NOMO-1 (cell line): ENCODE data around the gene DGKH.
A peak's percentile ranks its signal among the peaks of the same experiment; 100 is the strongest.
"Not testable (repeated sequence)": the region's sequence is repeated elsewhere in the genome, so short reads cannot be mapped to it uniquely, and the experiment has no call there.

ENCODE experiments used
- DNase-seq, 2 experiments: peaks; one replicate each; lab custom pipeline; 2025; ENCODE audit not compliant: unreplicated experiment in 2 of 2; lab: John Stamatoyannopoulos, UW

Gene DGKH

DNA sequence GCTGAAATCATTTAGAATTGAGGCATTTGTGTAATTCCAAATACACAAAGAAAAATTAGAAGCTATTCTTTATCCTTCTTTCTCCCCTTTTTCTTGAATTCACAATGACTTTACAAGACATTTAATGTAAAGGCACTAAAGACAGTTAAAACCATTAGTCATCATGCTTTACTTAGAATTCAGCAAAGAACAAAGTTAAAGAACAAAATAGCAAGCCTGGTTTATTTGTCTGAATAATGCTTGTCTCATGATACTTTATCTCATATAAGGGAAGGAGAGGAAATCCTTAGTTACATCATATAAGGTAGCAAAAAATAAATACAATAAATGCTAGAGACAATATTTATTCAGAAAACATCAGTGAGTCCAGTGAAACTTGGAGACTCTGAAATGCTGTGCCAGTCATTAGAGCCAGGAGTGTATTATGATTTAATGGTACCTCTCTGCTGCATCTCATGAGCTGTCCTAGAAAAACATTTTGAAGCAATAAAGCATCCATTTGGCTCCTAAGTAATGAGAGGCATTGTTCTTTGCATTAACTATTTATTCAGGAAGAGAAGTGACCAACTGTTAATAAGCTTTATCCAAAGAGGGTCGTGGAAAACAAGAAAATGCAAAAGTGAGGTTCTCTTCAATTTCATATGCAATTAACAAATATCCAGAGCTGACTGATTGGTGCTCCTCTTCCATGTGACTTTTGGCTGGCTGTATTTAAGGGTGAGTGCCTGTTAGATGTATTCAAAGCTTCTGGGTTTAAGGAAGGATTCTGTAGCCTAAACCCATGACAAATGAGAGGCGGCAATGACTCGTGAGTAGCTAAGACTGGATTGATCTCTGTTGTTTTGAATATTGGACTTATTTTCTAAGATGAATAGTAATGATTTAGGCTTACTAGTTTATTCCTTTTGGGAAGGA lies 105.0 kb downstream of the DGKH start:
- DNase-seq = no peak

DNA sequence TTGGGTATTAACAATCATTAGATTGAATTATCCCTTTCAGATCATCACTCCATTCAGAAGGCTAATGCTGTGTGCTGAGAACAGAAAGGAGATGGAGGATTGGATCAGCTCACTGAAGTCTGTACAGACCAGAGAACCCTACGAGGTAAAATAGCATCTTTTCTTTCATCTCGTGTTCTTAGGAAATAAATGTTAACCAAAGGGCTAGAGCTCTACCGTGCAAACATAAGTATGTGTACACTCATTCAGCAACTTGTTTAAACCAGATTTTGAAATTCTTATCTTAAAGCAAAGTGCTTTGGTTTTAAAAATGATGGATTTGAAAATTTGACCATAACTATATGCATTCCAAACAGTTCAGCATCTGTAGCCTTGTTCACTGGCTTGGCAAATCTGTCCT lies 106.8 kb downstream of the DGKH start:
- no peak for DNase-seq

DNA sequence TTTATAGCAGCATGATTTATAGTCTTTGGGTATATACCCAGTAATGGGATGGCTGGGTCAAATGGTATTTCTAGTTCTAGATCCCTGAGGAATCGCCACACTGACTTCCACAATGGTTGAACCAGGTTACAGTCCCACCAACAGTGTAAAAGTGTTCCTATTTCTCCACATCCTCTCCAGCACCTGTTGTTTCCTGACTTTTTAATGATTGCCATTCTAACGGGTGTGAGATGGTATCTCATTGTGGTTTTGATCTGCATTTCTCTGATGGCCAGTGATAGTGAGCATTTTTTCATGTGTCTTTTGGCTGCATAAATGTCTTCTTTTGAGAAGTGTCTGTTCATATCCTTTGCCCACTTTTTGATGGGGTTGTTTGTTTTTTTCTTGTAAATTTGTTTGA lies 114.9 kb downstream of the DGKH start:
- not testable (repeated sequence) for DNase-seq

DNA sequence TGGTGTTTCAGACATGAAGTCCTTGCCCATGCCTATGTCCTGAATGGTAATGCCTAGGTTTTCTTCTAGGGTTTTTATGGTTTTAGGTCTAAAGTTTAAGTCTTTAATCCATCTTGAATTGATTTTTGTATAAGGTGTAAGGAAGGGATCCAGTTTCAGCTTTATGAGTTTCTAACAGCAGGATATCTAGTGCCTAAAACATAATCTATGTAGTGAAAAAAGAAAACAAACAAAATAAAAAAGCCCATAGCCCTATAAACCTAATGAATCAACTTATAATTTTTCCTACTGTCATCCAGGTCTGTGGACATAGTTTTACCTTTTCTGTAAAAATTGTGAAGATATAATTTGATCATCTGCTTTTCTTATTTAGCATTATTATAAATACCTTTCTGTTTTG lies 115.5 kb downstream of the DGKH start:
- DNase-seq = not testable (repeated sequence)

DNA sequence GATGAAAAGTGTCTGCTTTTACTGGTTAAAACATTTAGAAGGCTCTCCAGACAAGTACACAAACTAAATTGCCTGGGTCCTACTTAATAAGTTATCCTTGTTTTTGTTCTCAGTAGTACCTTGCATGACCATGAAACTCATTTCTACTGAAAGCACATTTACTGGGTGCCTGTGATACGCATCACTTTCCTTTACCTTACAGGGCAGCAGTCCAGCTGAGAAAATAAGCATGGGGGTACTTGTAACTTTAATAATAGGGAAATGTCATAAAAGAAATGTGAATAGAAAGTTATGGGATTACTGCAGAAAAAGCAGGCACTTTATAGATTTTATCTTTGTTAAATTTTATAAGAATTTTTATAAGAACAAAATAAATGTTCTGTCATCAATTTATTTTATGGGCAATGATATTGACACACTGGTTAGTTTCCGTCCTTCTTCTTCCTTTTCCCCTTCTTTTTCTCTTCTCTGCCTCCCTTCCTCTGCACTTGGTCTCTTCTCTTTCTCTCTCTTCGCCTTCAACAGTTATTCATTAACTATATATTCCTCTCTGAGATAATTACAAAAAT lies 116.2 kb downstream of the DGKH start:
- DNase-seq = no peak

DNA sequence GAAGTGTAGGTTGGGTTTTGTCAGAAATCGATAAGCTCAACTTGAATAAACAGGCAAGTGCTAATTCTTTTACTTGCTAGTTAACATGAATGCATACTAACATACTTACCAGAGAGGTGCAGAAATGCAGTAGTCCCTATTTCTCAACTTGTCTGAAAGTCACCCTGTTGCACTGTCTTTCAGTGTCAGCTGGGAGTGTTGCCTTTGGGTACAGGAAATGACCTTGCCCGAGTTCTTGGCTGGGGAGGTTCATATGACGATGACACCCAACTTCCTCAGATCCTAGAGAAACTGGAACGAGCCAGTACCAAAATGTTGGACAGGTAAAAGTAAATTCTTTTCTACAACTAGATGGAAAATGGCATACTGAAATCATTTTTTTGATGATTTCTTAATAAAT lies 120.0 kb downstream of the DGKH start:
- DNase-seq = no peak

DNA sequence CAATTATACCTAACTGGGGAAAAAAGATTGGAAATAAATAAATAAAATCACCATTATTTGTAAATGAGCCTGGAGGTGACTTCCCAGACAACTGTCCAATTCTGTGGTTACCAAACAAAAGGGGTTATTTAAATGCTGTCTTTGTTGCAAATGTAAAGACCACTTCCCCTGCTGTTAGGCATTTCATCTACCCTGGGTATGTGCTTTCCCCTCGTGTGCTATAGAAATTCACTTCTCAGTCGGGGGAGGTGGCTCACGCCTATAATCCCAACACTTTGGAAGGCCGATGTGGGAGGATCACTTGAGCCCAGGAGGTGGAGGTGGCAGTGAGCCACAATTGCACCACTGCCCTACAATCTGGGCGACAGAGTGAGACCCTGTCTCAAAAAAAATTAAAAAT lies 121.6 kb downstream of the DGKH start:
- no peak for DNase-seq

DNA sequence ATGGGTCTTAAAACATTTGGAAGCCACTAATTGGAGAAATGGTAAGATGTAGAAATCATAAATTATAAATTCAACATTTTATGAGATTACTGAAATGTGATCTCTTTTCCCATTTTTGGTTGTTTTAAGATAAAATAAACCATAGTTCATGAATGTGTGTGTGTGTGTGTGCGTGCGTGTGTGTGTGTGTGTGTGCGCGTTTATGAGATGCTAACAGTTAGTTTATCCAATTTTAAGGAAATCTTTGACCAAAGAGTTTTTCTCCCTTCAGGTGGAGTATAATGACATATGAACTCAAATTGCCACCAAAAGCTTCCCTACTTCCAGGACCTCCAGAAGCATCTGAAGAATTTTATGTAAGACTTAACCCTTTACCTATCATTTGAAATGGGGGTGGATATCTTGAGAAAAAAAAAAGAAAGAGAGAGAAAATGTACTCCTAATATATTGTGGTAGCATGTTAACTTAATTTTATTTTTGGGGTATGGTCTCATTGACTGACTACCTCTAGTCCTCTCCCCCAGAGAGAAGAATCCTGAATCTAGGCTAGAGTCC lies 125.4 kb downstream of the DGKH start:
- DNase-seq = no peak

DNA sequence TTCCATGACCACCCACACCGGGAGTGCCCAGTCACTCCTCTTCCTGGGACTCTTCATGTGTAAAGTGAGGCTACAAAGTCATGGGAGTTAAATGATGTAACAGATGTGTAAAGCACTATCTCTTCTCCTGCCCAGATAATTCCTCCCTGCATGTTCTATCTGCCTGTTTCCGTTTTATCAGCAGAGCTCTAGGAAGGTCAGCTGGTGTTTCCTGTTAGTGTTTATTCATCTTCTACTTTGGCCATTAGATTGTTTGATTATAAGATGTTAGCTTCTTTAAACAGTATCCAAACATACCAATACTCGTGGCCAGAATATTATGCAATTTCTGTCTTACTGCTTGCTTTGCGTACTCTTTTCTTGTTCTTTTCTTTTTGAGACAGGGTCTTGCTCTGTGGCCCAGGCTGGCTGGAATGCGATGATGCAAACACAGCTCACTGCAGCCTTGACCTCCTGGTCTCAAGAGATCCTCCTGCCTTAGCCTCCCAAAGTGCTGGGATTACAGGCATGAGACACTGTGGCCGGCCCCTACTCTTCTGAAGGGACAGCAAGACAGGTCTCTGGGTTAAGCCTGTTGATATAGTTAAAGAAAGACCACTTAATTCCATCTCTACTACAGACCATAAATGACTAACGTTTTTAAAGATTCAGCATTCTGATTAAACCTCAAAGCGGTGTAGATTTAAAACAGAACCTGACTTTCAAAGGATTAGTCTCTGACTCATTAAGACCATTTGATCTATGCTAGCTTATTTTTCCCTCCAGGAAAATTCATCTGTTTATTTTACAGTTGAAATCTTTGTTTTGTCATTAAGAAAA lies 126.1 kb downstream of the DGKH start:
- DNase-seq = no peak

DNA sequence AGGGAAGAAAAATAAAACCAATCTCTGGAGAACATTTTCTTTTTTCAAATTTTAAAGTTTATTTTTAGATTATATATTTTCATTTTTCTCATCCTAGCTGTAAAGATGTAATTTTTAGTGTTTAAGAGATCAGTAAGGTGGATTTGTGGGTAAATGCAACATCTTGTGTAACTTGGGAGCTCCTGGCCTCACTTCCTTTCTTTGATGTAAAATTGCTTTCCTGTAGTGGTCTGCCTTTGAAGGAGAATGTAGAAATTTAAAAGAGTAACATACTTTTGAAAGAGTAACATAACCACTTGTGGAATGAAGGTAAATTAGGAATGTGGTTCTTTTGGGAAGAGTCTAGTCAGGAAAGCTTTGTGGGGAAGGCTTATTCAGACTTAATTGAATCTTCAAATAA lies 127.8 kb downstream of the DGKH start:
- no peak for DNase-seq

DNA sequence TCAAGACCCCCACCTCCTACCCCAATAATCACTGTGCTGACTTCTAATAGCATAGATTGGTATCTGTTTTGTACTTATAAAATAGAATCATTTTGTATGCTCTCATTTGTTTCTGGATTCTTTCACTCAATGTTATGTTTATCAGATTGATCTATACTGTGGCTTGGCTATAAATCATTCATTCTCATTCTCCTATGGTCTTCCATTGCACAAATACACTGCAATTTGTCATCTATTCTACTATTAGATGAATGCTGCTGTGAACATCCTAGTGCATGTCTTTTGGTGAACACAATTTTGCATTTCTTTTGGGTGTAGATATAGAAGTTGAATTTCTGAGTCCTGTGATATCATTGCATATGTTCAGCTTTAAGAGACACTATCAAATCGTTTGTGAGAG lies 128.7 kb downstream of the DGKH start:
- DNase-seq = no peak

DNA sequence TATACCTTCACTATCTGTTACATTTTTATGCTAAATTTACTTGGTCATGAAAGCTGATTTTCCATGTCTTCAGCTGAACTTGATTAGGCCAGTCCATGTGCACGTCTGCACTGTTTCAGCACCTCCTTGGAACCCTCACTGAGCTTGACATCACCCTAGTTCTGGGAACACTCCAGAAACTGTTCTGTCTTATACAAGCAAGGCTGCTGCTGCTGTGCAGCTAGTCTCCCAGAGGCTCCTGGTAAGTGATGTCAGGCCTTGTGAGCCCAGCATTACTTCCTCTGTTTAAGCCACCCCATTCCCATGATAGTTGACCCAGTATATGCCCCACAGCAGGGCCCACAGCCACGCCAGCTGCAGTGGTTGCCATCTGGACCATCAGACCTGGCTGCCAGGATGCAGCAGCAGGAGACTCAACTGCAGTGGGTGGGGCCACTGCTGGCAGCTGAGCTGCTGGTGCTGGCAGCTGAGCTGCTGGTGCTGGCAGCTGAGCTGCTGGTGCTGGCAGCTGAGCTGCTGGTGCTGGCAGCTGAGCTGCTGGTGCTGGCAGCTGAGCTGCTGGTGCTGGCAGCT lies 133.0 kb downstream of the DGKH start:
- DNase-seq = no peak

DNA sequence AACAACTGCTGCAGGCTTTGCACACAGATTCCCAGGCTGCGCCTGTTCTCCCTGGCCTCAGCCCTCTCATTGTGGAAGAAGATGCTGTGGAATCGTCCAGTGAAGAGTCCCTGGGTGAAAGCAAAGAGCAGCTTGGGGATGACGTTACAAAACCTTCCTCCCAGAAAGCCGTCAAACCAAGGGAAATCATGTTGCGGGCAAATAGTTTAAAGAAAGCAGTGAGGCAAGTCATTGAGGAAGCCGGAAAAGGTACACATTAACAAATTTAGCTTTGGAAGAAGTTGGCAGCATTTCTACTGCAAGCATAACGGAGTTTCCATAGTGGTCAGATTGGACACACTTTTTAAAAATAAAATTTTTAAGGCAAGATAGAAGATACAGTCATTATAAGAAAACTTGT lies 140.6 kb downstream of the DGKH start:
- DNase-seq = no peak

DNA sequence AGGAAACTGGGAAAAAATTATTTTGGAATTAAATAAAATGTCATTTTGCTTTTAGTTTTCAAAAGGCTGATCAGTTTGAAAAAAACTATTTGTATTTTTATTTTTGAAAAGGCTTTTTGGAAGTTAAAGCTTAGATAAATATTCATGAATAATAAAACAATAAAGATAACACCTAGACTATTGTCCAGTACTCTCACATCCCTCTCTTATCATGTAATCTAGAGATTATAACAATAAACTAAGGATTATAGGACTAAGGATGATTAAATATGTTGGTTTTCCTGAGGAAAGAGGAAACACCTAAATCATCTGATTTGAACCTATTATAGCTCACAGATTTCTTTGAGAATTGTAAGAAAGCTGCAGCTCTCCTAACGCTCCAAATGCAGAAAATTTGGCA lies 142.1 kb downstream of the DGKH start:
- DNase-seq = no peak

DNA sequence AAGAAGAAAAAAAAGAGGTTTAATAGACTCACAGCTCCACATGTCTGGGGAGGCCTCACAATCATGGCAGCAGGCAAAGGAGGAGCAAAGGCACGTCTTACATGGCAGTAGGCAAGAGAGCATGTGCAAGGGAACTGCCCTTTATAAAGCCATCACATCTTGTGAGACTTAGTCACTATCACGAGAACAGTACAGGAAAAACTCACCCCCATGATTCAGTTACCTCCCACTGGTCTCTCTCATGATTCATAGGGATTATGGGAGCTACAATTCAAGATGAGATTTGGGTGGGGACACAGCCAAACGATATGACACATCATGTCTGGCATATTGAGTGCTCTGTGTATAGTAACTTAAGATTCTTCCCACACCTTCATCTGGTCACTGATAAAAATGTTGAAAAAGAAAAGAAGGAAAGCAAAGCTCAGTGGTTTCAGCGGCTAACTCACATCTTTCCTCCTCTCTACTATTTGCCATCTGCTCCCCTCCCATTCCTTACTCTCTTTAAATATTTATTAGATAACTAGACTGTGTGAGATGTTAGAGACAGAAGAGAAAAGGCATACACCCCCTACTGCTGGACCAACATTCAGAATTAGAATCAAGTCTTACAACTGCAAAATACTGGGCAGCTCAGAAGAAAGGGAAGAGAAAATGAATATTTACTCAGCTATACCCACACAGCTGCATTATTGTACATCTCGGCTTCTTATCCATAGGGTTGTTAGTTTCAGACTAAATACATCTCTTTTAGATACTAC lies 163.4 kb downstream of the DGKH start:
- DNase-seq = no peak

DNA sequence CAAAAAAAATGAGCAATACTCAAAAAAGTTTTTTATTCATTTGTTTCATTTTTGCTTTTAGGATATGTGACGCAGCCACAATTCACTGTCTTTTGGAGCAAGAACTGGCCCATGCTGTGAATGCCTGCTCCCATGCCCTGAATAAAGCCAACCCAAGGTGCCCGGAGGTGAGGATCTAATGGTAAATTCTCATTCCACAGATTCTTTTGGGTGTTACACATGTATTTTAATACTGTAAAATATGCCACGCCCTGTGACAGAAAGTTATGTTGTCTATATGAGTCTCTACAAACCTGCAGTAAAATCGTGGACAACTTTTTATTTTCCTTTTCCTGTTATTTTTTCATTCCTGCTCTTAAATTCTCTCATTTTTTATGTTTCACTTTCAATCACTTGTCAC lies 166.0 kb downstream of the DGKH start:
- DNase-seq = no peak

DNA sequence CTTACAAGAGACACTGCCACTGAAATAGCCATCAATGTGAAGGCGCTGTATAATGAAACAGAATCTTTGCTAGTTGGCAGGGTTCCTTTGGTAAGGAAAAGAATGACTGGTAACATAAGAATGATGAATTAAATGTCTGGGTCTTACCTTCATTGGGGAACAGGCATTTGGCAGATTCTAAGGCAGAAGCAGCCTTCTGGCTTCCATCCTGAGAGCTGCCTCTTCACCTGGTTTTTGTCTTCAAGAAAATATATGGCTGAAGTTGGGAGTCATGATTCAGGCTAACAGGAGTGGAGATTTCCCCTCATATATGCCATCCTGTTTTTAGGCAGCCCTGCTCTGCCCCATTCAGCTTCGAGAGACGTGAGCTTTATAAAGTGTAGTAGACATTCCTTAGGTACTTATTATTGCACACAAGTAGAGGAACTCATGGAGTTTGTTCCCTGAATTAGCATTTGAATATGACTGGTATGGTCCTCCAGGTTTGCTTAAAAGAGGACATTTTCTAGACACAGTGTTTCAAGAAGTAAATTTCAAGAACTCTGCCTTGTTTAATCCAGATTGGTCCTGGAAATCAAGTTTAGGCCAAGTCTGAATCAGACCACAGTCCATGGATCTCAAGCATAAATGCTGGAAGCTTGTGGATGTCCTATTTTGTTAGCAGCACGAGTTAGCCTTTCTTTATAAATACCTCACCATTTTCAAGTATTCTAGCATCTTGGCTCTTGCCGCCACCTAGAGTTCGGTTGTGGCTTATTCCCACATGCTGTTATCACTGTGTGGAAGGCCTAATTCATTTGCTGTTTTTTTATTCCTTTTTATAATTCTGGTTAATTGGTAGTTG lies 167.4 kb downstream of the DGKH start:
- peak; percentile 1 to 14 for DNase-seq

DNA sequence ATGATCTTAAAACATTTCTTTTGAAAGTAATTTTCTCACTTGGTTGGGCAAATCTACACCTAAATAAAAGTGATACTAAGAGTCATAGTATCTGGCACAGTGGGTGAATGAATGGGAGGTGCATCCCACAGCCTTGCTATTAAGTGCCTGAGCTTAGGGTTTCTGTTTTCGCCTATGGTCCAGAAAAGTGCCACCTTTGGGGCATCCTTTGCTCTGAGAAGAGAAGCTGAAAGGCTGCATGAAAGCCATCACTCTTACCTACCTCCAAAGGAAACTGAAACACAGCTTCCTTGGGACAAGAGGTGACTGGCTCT lies 167.9 kb downstream of the DGKH start:
- no peak for DNase-seq

DNA sequence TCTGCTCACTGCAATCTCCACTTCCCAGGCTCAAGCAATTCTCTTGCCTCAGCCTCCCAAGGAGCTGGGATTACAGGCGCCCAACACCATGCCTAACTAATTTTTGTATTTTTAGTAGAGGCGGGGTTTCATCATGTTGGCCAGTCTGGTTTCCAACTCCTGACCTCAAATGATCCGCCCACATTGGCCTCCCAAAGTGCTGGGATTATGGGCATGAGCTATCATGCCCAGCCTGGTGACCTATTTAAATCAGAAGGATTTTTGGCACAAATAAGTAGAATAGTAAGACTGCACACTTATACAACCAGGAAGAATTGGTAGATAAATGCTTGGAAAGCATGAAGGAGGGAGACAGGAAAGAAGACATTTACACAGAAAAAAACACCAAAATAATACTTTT lies 170.1 kb downstream of the DGKH start:
- DNase-seq = no peak

DNA sequence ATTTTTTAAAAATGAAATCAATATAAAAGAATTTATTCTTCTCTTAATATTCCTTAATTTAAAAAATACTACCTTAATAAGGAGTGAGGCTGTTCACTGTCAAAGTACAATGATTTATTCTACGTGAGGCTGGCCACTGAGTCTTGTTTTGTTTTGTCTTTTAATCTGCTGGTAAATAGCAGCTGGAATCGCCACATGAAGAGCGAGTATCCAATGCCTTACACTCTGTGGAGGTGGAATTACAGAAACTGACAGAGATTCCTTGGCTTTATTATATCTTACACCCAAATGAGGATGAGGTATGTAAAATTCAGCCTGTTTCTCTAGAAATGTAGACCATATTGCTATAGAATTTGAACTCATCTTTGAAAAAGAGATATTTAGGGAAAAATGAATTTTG lies 170.6 kb downstream of the DGKH start:
- DNase-seq = no peak
